Fibroblast of the conjunctiva (primary cell): ENCODE measurements around the gene RANBP3.
"Not testable (repeated sequence)": the region's sequence is repeated elsewhere in the genome, so short reads cannot be mapped to it uniquely, and the experiment has no call there.

Experiments
- DNase-seq: peaks from one replicate; pipeline ENCODE4 v3.0.0-alpha.2; 2010; ENCODE audit warnings: low read depth

Gene RANBP3

GRCh38 chr19:6007866-6008265 is 29.9 kb upstream of the RANBP3 start:
- no peak for DNase-seq

DNA sequence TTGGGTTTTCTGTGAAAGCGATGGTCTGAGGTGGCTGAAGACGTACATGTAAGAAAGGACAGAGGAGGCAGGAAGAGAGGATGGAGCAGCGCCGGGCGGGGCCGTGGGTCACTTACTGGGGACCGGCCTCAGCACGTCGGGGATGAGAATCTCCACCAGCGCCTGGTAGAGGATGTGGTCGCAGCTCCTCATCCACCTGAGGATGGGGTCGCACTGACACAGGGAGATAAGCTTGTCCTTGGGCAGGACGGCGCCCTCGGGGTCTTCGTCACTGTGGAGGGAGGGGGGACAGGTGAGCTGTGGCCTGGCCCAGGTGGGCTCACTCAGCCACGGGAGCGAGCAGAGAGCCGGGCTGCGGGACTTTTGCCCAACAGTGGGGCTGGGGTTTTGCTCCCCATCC is 29.0 kb upstream of the RANBP3 start:
- no peak for DNase-seq

DNA sequence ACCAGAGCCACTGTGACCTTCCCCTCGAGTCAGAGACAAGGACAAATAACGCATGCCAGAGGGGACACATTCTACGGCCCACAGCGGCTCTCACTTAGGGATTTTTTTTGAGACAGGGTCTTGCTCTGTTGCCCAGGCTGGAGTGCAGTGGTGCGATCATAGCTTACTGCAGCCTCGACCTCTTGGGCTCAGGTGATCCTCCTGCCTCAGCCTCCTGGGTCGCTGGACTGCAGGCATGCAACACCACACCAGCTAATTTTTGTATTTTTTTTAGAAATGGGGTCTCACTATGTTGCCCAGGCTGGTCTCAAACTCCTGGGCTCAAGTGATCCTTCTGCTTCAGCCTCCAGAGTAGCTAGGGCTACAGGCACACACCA is 28.1 kb upstream of the RANBP3 start:
- not testable (repeated sequence) for DNase-seq

DNA sequence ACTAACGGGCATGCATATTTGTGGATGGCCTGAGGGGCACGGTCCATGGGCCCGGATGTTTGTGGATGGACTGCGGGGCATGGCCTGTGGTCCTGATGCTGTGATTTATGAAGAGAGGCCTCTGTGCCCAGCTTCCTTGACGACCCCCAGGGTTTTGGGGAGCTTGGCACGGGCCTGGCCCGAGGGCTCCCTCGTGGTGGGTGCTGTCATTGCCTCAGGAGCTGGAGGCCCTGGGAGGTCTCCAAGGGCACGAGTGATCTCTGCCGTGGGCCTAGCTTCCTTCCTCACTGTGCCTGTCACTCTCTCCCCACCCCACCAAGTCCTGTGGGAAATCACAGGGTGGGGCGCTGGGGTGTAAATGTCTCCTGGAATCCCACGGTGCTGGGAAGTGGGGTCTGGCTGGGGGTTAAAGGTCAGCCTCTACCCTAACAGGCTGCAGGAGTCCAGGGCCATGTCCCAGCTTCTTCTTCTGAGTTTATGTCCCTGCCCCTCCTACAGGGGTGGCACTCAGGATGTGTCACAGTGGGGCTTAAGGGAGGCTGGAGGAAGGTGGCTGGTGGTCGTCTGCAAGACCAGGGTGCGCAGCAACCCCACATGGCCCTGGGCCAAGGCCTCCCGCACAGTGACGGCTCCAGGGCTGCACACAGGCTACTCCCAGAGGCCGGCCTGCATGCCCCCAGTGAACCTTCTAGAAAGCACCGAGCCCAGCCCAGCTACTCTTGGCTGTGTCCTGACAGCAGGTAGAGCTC is 27.6 kb upstream of the RANBP3 start:
- DNase-seq, result no peak

- no peak for DNase-seq
These were observed 26.0 kb upstream of the RANBP3 start for GRCh38 chr19:6003976-6004375.

DNA sequence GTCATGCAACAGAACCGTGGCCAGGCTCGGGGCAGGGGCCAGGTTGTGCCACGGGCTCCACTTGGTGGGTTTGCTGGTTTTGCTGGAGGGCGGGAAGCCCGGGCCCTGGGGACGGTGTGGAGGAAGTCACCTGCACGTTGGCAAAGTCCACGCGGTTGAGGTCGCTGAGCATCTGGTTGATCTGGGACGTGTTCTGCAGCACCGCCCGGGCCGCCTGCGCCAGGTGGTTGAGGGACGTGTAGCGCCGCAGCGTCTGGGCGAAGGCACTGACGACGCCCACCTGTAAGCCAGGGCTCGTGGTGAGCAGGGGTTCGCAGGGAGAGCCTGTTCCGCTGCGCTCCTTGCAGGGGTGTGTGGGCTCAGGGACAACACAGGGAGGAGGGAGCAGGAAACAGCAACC is 24.7 kb upstream of the RANBP3 start:
- DNase-seq, result no peak

GRCh38 chr19:6000228-6000847 is 22.4 kb upstream of the RANBP3 start:
- DNase-seq, result no peak

DNA sequence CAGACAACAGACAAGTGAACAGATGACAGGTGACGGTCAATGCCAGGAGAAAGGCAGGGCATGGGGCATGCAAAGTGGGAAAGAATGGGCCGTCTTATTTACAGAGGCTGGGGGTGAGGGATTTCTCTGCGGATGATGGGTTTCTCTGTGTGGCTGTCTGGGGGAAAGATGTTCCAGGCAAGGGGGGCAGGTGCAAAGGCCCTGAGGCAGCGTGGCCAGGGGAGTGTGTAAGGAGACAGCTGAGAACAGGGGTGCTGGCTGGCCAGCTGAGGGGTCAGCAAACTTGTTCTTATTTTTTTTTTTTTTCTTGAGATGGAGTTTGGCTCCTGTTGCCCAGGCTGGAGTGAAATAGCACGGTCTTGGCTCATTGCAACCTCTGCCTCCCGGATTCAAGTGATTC is 21.8 kb upstream of the RANBP3 start:
- no peak for DNase-seq

GRCh38 chr19:5997371-5997770 is 19.4 kb upstream of the RANBP3 start:
- DNase-seq, result no peak

GRCh38 chr19:5996623-5997320 is 18.8 kb upstream of the RANBP3 start:
- no peak for DNase-seq

- DNase-seq, result no peak
These were observed 18.2 kb upstream of the RANBP3 start for GRCh38 chr19:5996102-5996501.

DNA sequence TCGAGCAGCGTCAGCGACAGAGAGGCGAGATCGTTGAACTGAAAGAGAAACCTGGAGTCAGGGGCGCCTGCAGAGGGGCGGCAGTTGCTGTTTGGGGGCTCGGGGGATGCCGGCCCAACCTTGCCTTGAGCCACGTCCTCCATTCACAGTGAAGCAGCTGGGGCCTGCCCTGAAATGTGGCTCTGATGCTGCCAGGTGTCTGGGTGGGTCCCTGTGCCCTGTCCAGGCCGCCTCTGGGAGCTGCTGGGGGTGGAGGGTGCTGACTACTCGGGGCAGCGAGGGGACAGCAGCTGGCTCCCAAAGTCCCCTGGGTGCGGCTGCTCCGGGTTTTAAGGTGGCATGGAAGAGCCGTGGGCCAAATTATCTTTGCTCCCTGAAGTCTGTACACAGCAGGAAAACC is 17.7 kb upstream of the RANBP3 start:
- DNase-seq, result no peak

DNA sequence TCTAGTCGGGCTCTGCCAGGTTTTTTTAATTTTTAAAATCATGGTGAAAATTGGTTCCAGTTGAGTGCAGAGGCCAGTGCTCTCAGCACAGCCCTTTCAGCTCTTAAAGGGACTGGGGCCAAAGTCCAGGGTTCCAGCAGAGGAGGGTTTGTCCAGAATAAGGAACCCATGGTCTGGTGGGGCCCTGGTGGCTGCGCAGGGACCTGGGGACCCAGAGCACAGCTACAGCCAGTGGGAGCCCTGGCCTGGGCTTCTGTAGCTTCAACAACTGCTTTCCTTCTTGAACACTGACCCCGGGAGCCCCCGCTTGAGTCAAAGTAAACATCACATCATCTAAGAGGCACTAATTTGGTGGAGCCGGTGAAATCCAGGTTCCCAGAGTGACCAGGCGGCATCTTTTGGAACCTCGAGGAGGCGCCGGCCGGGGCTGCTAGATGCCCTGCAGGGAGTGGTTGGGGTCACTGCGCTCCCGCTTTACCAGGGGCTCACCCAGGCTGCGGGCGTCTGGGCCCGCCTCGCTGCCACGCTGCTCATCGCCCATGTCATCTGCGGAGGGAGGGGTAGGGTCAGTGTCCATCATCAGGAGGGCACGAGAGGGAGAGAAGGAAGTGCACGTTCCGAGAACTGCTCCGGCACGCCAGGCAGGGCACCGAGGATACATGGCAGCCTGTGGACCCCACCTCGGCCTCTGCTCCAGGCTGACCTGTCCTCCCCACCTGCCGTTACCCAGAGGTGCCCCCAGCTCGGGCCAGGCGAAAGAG is 16.6 kb upstream of the RANBP3 start:
- no peak for DNase-seq

DNA sequence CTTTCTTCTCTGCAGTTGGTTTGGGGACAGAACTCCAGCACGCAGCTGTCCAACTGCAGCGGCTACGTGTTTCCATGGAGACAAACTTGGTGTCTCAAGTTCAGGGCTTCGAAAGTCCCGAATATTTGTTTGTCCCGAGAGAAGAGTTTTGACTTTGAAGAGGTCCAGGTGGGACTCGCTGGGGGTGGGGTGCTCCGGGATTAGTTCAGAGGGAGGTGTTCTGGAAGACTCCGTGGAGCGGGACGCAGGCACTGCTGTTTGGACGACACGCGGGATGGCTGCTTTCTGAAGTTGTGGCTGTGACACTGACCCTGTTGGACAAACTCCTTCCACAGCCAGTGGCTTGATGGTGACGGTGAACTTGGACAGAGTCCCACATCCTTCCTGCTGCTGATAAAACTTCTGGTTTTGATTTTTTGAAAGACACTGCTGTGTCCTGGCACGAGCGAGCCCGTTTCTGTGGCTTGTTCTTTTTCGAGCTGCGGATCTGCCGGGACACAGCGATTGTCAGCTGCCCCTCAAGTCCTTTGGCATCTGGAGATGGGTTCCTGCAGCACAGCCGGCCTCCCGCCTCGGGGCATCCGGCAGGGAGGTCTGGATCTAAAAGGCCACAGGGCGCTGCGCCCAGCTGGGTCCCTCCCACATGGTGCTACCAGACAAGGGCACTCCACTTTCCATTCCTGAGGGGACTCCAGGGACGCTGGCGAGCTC is 15.9 kb upstream of the RANBP3 start:
- no peak for DNase-seq

DNA sequence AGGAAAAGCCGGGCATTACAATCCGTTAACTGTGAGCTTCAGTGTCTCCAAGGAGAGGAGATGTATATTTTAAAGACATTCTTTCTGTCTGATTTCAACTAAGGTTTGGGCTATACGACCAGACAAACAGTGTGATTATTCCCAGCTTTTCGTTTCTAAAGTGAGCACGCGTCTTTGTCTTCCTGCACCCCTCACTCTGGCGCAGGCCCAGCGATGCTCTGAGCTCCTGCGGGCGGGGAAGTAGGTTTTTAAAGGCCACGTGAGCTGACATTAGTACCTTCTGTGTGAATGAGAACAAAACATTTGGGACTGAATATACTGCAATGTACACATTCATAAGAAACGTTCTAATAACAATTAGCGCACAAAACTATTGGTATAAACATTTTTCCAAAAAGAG is 15.3 kb upstream of the RANBP3 start:
- no peak for DNase-seq

- no peak for DNase-seq
These were observed 14.8 kb upstream of the RANBP3 start for GRCh38 chr19:5992756-5993155.

DNA sequence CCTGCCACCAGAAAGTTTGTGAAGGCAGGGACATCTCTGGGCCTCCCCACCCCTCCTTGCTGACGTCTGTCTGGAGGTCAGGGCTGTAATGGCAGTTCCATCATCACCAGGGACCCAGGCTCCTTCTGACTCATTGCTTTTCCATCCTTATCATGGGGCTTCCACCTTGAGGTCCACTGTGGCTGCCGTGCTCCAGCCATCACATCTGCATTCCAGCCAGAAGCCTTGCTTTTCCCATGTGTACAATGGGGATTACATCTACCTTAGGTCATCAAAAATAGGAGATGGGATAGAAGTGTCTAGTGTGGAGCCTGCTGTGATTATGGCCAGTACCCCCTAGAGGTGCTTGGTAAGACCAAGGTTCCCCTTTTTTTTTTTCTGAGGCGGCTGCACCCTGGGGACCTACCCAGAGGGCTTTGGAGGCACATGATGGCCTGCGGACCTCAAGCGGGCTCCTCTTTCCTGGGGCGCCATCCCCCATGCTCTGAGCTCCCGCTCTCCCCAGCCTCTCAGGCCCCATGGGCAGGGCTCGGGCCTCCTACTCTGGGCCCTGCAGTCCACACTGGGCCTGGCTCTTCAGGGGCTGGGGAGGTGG is 13.4 kb upstream of the RANBP3 start:
- no peak for DNase-seq

DNA sequence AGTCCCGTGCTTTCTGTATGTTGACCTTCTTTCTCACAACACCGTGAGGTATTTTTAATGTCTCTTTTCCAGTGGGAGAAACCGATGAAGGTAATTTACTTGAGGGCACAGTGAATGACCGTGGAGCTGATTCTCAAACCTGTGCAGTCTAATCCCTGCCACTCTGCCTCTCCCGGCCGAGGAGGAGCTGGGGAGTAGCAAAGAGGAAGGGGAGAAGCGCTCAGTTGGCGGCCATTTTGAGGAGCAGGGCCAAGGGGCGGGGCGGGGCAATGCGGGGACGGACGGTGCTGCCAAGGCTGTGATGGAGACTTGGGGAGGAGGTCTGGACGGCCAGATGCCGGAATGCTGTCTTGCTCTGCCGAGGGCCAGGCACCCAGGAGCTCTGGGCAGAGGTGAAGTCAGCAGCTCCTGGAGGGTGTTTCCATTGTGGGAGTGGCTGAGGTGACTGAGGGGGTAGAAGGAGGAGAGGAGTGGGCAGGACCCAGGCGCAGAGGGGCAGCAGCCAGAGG is 12.4 kb upstream of the RANBP3 start:
- no peak for DNase-seq

DNA sequence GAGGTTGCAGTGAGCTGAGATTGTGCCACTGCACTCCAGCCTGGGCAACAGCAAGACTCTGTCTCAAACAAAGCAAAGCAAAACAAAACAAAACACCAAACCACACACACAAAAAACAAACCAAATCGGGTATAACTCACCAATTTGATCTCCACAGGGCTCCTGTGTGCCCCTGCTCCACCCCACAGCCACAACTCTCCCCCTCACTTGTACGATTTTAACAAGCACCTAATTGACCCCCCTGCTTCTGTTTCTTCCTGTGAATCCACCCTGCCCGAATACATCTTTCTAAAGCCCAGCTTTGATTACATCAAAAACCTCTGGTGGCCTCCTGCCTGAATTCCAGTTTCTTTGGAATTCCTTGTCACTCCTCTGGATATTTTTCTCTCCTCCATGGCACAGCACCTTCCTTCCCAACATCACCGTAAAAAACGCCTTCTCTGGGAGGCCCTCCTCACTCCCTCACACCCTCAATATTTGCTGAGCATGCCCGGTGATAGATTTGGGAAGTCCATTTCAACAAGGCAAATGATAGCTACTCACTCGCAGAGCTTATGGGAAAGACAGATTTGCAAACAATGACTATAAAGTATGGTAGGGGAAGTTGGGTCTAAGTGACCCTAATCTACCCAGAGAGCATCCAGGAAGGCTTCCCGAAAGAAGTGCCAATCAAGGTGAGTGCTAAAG is 11.6 kb upstream of the RANBP3 start:
- no peak for DNase-seq

DNA sequence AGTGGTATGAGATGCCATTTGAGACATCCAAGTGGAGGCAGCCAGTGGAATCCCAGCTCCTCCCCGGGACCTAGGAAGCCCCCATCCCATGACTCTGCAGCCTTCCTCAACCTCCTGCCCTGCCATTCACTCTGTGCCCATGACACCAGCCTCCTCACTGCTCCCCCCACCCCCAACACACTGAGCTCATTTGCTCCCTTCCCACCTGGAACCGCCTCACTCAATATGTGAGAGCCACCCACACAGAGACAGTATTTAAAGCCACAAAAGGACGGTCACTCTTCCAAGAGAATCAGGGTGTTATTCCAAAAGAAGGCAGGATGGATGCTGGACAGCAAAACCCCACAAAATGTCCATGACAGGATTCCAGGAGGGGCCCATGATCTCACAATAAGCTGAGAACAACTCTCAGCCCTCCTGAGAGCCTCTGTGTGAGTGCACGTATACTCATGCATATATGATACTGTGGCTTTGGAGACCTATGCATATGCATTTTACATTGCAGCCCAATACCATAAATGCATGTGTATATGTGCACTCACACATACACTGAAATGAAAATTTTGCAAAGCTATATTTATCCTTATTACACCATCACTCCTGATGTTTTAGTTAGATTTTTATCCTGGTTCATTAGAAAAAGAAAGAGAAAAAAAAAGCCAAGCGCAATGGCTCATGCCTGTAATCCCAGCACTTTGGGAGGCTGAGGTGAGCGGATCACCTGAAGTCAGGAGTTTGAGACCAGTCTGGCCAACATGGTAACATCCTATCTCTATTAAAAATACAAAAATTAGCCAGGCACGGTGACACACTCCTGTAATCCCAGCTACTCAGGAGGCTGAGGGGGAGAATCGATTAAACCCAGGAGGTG is 10.8 kb upstream of the RANBP3 start:
- DNase-seq, result no peak
